NCI-H2171 treated with DMSO at 0.1 percent for 48 hours (cell line): ENCODE data around the gene TCEANC2.

Experiments
- DNase-seq: peaks from one replicate; lab custom pipeline; 2025; lab: John Stamatoyannopoulos, UW

TCEANC2 gene

GRCh38 chr1:54136269-54136896 lies 83.0 kb downstream of the TCEANC2 start:
- no peak for DNase-seq

- DNase-seq: no peak
Observed at GRCh38 chr1:54136963-54137533, 83.6 kb downstream of the TCEANC2 start.

DNA sequence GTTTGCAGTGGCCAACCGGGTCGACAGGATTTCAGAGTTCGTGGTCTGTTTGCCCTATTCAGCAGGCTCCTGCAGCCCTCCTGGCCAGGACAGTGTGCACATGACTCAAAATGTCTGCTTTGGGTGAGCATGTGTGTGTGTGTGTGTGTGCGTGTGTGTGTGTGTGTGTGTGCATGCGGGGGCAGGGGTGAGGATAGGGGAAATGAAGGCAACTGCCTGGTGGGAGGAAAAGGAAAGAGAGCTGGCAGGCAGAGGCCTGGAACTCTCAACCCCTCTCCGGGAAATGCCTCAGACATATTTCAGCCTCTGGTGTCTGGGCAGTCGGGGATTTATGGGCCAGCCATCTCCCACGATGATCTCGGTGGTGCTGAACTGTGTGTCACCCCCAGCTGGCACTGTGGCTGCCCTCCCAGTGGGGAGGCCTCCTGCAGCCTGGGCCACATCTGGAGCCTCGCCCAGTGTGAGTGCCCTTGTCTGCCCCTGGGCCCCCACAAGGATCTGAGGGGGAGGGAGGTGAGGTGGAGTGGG lies 84.2 kb downstream of the TCEANC2 start:
- no peak for DNase-seq

GRCh38 chr1:54138994-54139393 lies 85.6 kb downstream of the TCEANC2 start:
- no peak for DNase-seq

DNA sequence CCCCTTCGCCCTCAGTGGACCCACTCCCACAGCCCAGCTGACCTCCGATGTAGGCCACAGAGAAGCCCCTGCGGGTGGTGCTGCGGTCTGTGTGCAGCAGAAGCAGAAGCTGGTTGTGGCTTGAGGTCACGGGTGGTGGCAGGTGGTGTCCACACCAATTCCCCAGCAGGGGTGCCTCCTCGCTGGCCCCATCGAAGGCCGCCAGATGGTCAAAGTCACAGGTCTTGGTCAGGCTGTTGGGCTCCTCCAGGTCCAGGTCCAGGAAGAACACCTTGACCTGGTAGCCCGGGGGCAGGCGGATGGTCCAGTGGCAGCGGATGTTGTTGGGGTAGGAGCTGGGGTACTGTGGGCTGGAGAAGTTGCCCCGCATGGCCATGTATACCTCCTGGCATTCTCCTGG lies 86.3 kb downstream of the TCEANC2 start:
- no peak for DNase-seq

- DNase-seq: no peak
Observed at GRCh38 chr1:54142146-54142900, 88.9 kb downstream of the TCEANC2 start.

DNA sequence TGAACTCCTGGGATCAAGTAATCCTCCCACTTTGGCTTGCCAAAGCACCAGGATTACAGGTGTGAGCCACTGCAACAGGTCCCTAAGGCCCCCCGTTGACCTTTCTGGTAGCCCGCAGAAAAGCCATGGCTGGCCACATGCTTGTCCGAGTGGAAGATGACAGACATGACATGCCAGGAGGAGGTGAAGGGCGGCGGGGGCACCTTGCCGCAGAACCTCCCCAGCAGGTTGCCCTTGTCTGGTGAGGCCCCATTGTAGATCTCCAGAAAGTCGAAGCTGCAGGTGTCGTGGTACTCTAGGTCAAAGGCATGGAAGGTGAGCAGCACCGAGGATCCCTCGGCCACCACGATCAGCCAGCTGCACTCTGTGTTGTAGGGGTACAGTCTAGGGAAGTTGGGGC lies 91.0 kb downstream of the TCEANC2 start:
- no peak for DNase-seq

DNA sequence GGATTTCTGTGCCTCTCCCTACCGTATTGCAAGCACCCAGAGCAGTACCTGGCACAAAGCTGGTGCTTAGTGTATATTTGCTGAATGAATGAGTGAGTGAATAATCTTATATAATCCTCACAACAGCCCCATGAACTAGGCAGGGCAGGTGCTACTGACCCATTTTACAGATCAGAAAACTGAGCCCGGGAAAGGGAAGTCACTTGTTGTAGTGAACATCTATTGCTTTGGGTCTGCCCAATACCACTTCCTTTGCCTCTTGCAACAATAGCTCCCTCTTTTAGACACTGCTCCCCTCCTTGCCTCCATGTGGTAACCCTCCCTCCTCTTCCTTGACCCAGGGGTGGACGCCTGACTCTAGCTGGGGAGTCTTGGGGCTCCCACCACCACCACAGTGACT lies 96.3 kb downstream of the TCEANC2 start:
- DNase-seq: no peak

GRCh38 chr1:54151013-54151412 lies 97.6 kb downstream of the TCEANC2 start:
- no peak for DNase-seq

DNA sequence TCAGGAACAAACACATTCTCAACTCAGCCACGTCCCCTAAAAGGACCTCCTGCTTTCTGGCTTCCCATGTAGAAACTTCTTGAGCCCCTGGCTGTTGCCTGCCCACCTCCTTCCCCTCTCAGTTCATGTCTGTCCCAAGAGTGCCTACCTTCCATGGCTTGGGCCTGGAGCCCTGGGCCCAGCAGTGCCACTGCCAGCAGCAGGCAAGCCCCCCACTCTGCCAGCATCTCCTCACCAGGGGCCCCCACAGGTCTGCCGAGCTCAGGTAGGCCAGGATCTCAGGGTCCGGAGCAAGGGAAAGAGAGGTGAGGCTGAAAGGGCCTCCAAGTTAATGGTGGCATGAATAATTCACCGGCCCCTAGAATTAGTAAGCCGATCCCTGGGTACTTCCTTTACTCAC lies 99.3 kb downstream of the TCEANC2 start, which contains the start of gene CDCP2:
CDCP2 (minus strand) TSS at position 305 of the 400 bp plus-strand sequence; CDS start at position 227, 78 bp downstream.
- no peak for DNase-seq

DNA sequence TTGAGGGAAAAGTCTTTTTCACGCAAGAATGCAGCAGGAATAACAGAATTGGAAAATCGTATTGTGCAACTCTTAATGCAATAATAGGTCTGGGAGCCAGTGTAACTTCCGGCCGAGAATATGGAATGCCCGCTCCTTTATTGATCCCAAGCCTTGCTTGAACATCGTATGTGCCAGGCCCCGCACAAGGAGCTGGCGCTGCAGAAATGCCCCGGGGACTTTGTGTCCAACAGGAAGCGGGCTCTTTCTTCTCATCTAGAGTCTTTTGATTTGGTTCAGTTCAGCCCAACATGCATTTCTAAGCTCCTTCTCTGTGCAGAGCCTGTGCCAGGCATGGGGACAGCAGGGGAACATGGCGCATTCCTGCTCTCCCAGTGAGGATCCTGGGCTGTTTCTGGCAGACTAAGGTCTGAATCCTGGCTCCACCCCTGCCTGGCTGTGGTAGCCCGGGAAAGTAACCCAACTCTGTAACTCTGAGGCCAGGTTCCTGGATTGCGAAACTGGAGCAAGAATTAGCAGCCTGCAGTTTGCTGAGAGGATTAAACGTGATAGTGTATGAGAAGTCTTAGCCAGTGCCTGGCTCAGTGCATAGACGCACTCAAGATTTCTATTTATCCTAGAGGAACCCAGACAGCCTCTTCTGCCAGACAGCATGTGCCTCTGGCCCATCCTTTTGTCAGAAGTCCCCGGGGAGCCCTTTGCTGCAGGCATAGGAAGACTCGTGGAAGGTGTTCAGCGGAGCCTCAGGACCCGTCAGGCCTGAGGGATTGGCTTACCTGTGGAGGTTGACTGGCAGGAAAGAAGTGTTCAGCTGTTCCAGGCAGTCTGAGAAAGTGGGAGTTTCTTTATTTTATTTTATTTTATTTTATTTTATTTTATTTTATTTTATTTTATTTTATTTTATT lies 100.4 kb downstream of the TCEANC2 start:
- peak; percentile 75 for DNase-seq
